ENCODE results near the gene FOXP1.

GRCh38 chr3:71211083-71211482 lies 372.4 kb downstream of the FOXP1 start:
- no peak for TF ChIP-seq EZH2 (IDR thresholded peaks at IDR 0.05; ENCODE audit: insufficient read depth, low read length)
- TF ChIP-seq, protein P1, sequence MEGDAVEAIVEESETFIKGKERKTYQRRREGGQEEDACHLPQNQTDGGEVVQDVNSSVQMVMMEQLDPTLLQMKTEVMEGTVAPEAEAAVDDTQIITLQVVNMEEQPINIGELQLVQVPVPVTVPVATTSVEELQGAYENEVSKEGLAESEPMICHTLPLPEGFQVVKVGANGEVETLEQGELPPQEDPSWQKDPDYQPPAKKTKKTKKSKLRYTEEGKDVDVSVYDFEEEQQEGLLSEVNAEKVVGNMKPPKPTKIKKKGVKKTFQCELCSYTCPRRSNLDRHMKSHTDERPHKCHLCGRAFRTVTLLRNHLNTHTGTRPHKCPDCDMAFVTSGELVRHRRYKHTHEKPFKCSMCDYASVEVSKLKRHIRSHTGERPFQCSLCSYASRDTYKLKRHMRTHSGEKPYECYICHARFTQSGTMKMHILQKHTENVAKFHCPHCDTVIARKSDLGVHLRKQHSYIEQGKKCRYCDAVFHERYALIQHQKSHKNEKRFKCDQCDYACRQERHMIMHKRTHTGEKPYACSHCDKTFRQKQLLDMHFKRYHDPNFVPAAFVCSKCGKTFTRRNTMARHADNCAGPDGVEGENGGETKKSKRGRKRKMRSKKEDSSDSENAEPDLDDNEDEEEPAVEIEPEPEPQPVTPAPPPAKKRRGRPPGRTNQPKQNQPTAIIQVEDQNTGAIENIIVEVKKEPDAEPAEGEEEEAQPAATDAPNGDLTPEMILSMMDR (IDR thresholded peaks at IDR 0.05; ENCODE audit: insufficient read depth, low read depth, low read length): no peak

Measured in astrocyte (in vitro differentiated cells and primary cell).